Measurements from ENCODE around the gene GRID1. TPM values are rescaled to one million over a fixed set of nuclear protein-coding genes. Genes with fewer than 3 reads are reported as not detected.

The GRID1 gene
- total RNA-seq, 1 donor from 2014 or later, result 0.22 TPM

DNA sequence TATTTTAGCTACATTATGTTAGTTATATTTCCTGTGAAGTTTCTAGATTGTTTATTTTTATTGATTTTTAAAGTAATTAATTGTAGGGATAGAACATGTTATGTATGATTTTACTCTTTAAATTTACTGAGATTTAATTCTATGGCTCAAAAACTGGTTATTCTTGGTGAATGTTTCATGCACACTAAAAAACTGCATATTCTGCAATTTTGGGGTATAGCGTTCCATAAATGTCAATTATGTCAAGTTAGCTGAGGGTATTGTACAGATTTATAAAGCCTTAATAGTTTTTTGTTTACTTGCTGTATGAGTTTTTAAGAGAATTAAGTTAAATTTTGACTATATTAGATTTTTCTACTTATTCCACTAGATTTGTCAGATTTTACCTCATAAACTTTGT is 669.7 kb downstream of the GRID1 start:
- TF ChIP-seq, protein P1, sequence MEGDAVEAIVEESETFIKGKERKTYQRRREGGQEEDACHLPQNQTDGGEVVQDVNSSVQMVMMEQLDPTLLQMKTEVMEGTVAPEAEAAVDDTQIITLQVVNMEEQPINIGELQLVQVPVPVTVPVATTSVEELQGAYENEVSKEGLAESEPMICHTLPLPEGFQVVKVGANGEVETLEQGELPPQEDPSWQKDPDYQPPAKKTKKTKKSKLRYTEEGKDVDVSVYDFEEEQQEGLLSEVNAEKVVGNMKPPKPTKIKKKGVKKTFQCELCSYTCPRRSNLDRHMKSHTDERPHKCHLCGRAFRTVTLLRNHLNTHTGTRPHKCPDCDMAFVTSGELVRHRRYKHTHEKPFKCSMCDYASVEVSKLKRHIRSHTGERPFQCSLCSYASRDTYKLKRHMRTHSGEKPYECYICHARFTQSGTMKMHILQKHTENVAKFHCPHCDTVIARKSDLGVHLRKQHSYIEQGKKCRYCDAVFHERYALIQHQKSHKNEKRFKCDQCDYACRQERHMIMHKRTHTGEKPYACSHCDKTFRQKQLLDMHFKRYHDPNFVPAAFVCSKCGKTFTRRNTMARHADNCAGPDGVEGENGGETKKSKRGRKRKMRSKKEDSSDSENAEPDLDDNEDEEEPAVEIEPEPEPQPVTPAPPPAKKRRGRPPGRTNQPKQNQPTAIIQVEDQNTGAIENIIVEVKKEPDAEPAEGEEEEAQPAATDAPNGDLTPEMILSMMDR (IDR thresholded peaks at IDR 0.05; ENCODE audit: unreplicated experiment), result no peak
- Mint-ChIP-seq H3K36me3 (ENCODE audit: insufficient read depth) (no peaks in the 10 kb centered on the region), H3K27ac (no peak overlapping the region)

DNA sequence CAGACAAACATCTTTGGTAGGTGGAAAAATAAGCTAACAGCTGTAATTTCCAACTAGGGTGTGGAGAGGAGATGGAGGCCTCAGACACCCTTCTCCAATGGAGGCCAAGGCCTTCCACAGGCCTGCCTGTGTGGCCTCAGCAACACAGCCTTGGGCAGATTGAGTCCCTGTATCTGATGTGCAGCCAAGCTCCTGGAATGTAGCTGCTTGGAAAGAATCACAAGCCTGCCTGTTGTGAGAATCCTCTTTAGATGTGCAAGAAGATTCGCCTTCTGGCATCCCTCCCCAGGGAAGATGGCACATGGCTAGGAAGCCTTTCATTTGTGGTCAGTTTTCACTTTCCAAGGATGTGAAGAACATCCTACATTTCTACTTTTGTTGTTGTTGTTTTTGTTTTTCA is 684.0 kb downstream of the GRID1 start:
- H3K4me1 Mint-ChIP-seq (ENCODE audit: low read depth), result no peaks in the 10 kb centered on the region
- no peak overlapping the region for H3K27ac Mint-ChIP-seq
- DNase-seq (ENCODE audit: low spot score, unreplicated experiment), result no peak
- no peaks in the 10 kb centered on the region for H3K27me3 Mint-ChIP-seq
- no peaks in the 10 kb centered on the region for H3K36me3 Mint-ChIP-seq (ENCODE audit: insufficient read depth)
- peaks cover 4% of the 10 kb centered on the region for H3K9me3 Mint-ChIP-seq (ENCODE audit: low read depth)
- no peak overlapping the region for H3K4me3 Mint-ChIP-seq (ENCODE audit: low read depth)
- TF ChIP-seq, protein P1 (IDR thresholded peaks at IDR 0.05; ENCODE audit: unreplicated experiment), result no peak

More for the DNA sequence above, 669.7 kb downstream of the GRID1 start:
- Mint-ChIP-seq H3K27me3 (no peaks in the 10 kb centered on the region), H3K4me3 (ENCODE audit: low read depth) (no peak overlapping the region), H3K4me1 (ENCODE audit: low read depth) (no peaks in the 10 kb centered on the region), H3K9me3 (ENCODE audit: low read depth) (peaks cover 6% of the 10 kb centered on the region)
- no peak for DNase-seq (ENCODE audit: low spot score, unreplicated experiment)

DNA sequence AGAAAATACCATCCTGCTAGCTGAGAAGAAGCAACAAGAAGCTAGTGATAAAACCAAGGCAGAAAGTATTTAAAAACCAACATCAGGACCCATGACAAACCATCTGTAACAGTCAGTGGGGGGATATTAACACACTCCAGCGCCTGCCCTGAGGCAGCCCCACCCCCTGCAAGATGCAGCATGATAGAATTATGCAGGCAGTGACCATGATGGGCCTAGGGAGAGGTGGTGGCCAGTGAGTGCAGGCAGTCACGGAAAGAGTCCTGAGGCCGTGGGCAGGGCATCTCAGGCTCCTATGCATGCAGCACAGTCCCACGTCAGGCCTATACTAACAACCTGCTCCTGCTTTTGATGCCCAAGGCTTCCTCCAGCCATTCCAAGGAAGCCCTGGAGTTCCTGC is 686.9 kb downstream of the GRID1 start:
- H3K4me1 Mint-ChIP-seq (ENCODE audit: low read depth), result no peaks in the 10 kb centered on the region
- no peaks in the 10 kb centered on the region for H3K9me3 Mint-ChIP-seq (ENCODE audit: low read depth)
- H3K27ac Mint-ChIP-seq, result no peak overlapping the region
- DNase-seq (ENCODE audit: low spot score, unreplicated experiment), result no peak
- H3K36me3 Mint-ChIP-seq (ENCODE audit: insufficient read depth), result no peaks in the 10 kb centered on the region
- TF ChIP-seq, protein P1 (IDR thresholded peaks at IDR 0.05; ENCODE audit: unreplicated experiment), result no peak
- no peak overlapping the region for H3K4me3 Mint-ChIP-seq (ENCODE audit: low read depth)
- H3K27me3 Mint-ChIP-seq, result peaks cover 2% of the 10 kb centered on the region

DNA sequence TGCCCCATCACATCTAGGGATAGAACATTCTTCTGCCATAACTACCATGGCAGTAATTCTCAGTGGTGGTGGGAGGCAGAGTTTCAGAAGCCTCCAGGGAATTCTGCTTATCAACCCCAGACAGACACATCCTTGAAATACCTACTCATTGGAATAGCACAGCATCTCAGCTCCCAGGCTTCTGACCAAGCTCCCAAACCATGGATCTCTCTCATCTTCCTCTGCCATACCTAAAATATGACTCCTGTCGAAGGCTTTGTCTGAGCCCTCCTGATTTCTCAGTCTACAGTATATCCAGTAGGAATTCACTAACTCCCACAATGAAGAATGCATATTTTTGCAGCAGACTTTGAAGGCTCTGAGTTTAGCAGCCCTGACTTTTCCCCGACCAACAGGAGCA is 687.5 kb downstream of the GRID1 start:
- Mint-ChIP-seq H3K9me3 (ENCODE audit: low read depth) (no peaks in the 10 kb centered on the region), H3K27me3 (peaks cover 2% of the 10 kb centered on the region), H3K4me3 (ENCODE audit: low read depth) (no peak overlapping the region), H3K27ac (no peak overlapping the region), H3K36me3 (ENCODE audit: insufficient read depth) (no peaks in the 10 kb centered on the region), H3K4me1 (ENCODE audit: low read depth) (no peaks in the 10 kb centered on the region)
- TF ChIP-seq, protein P1 (IDR thresholded peaks at IDR 0.05; ENCODE audit: unreplicated experiment), result no peak
- DNase-seq (ENCODE audit: low spot score, unreplicated experiment), result no peak

DNA sequence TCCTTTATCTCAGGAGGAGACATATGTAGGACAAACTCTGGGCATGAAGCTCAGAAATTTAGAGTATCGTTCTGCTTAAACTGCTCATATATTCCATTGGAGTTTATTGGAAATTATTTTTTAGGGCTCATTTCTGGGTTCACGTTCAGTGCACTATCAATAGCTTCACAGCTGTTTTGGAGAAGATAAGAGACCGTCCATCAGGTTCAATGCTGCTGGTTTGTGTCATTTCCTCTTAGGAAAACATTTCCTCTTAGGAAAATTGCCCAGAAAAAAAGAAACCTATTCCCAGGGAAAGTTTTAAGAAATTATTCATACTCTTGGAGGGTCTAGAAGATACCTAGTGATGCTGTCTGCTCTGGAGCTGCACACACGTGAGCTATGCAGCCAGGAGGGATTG is 691.7 kb downstream of the GRID1 start:
- H3K27ac Mint-ChIP-seq, result no peak overlapping the region
- H3K4me3 Mint-ChIP-seq (ENCODE audit: low read depth), result no peak overlapping the region
- H3K36me3 Mint-ChIP-seq (ENCODE audit: insufficient read depth), result no peaks in the 10 kb centered on the region
- H3K27me3 Mint-ChIP-seq, result peaks cover 2% of the 10 kb centered on the region
- H3K4me1 Mint-ChIP-seq (ENCODE audit: low read depth), result no peaks in the 10 kb centered on the region
- DNase-seq (ENCODE audit: low spot score, unreplicated experiment), result no peak
- H3K9me3 Mint-ChIP-seq (ENCODE audit: low read depth), result peaks cover 7% of the 10 kb centered on the region
- TF ChIP-seq, protein P1 (IDR thresholded peaks at IDR 0.05; ENCODE audit: unreplicated experiment), result no peak

Data from progenitor cell of endocrine pancreas (in vitro differentiated cells).